WTC11 (cell line): ENCODE measurements around the gene NALCN.

Experiments used
- AFF4 ChIP-seq: sonication (generic); formaldehyde crosslinking; IDR thresholded peaks from 2 replicates; pipeline ENCODE4 v1.8.1; 2023; ENCODE audit warnings: mild to moderate bottlenecking, missing genetic modification reagents, borderline replicate concordance
- CTCF ChIP-seq: fragments of 200-600 bp; IDR thresholded peaks from 2 replicates; pipeline ENCODE4 v1.8.0; 2022; ENCODE audit warnings: antibody characterized with exemption

- TF ChIP-seq AFF4 (CRISPR knock-in tag): no peak
- TF ChIP-seq CTCF: no peak
Measured at GRCh38 chr13:101181076-101181685, 235.1 kb downstream of the NALCN start.
